ENCODE measurements around the gene BACH2.

BACH2 gene

GRCh38 chr6:89966228-89966544 lies 330.5 kb downstream of the BACH2 start:
- Histone ChIP-seq H3K27me3 (ENCODE audit: insufficient read depth, low read length) (no peaks in the 10 kb centered on the region), H3K9ac (ENCODE audit: low read depth, low read length) (no peak overlapping the region), H3K36me3 (ENCODE audit: insufficient read depth, low read depth, low read length) (no peaks in the 10 kb centered on the region), H3K9me3 (ENCODE audit: insufficient read depth, low read depth, low read length) (no peaks in the 10 kb centered on the region), H3K27ac (ENCODE audit: low read length) (no peak overlapping the region), H3K4me1 (ENCODE audit: insufficient read depth, low read length) (no peaks in the 10 kb centered on the region), H3K4me3 (ENCODE audit: low read length) (no peak overlapping the region)

DNA sequence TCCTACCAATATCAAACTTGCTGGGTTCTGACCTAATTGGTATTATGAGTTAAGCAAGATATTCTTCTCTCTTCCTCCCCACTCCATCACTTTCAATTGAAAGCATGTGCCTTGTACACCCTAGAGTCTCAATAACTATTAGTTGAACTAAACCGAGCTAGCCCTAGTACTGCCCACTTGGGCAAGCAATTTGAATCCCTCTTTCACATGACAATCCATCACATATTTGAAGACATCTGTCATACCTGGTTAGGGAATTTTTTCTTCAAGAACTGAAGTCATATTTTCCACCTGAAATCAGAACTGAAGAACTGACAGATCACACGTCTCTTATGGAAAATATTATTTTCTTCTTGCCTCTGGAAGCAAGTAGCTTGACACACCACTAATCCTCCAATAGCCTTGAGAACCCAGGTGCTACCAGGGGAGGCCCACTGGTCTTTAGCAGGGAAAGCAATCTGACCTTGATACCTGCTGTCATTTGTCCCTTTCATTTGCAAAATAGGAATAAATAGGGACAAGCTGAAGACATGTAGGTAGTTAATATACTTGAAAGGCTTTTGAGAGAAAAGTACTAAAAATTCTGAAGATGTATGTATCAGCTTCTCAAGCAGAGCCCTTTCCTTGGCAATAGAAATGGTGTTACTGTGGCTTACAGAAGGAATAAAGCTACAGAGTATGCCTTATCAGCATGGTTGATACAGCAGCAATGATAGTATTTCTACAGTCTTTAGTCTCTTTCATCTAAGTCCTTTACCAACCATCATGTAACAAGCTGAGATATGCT lies 331.0 kb downstream of the BACH2 start:
- no peak overlapping the region for H3K27ac ChIP-seq (ENCODE audit: low read length)
- H3K4me1 ChIP-seq (ENCODE audit: insufficient read depth, low read length) = no peaks in the 10 kb centered on the region
- H3K9me3 ChIP-seq (ENCODE audit: insufficient read depth, low read depth, low read length) = no peaks in the 10 kb centered on the region
- H3K27me3 ChIP-seq (ENCODE audit: insufficient read depth, low read length) = no peaks in the 10 kb centered on the region
- H3K4me3 ChIP-seq (ENCODE audit: low read length) = no peak overlapping the region
- no peak overlapping the region for H3K9ac ChIP-seq (ENCODE audit: low read depth, low read length)
- no peaks in the 10 kb centered on the region for H3K36me3 ChIP-seq (ENCODE audit: insufficient read depth, low read depth, low read length)

DNA sequence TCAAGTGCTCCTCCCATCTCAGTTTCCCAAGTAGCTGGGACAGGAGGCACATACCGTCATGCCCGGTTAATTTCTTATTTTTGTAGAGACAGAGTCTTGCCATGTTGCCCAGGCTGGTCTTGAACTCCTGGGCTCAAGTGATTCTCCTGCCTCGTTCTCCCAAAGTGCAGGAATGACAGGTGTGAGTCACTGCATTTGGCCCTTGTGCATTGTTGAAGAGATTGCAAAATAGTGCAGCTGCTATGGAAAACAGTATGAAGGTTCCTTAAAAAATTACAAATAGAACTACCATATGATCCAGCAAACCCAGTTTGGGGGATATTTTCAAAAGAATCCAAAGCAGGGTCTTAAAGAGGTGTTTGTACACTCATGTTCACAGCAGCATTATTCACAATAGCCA lies 333.3 kb downstream of the BACH2 start:
- H3K27me3 ChIP-seq (ENCODE audit: insufficient read depth, low read length) = no peaks in the 10 kb centered on the region
- H3K4me3 ChIP-seq (ENCODE audit: low read length) = no peak overlapping the region
- no peaks in the 10 kb centered on the region for H3K4me1 ChIP-seq (ENCODE audit: insufficient read depth, low read length)
- H3K9me3 ChIP-seq (ENCODE audit: insufficient read depth, low read depth, low read length) = no peaks in the 10 kb centered on the region
- H3K9ac ChIP-seq (ENCODE audit: low read depth, low read length) = no peak overlapping the region
- no peaks in the 10 kb centered on the region for H3K36me3 ChIP-seq (ENCODE audit: insufficient read depth, low read depth, low read length)
- H3K27ac ChIP-seq (ENCODE audit: low read length) = no peak overlapping the region

- no peak overlapping the region for H3K9ac ChIP-seq (ENCODE audit: low read depth, low read length)
- no peak overlapping the region for H3K4me3 ChIP-seq (ENCODE audit: low read length)
- no peaks in the 10 kb centered on the region for H3K9me3 ChIP-seq (ENCODE audit: insufficient read depth, low read depth, low read length)
- no peaks in the 10 kb centered on the region for H3K27me3 ChIP-seq (ENCODE audit: insufficient read depth, low read length)
- no peak overlapping the region for H3K27ac ChIP-seq (ENCODE audit: low read length)
- H3K36me3 ChIP-seq (ENCODE audit: insufficient read depth, low read depth, low read length) = no peaks in the 10 kb centered on the region
- H3K4me1 ChIP-seq (ENCODE audit: insufficient read depth, low read length) = no peaks in the 10 kb centered on the region
These were observed 335.2 kb downstream of the BACH2 start for GRCh38 chr6:89961481-89961880.

DNA sequence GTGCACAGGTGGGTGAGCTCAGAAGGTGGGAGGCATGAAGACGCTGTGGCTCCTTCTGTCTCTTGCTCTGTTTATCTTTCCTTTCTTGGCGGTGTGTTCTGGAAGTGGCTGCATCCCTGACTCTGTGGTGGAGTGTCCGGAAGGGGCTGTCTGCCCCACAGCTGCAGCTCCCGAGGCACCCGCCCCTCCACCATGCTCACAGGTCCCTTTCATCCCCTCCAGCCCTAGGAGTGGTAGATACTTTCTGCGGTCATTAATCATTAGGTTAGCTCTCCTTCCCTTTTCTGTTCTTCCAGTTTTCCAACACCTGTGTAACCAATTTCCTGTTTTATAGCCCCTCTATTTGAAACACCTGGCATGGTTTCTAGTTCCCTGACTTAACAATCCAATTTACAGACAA lies 336.8 kb downstream of the BACH2 start:
- Histone ChIP-seq H3K36me3 (ENCODE audit: insufficient read depth, low read depth, low read length) (no peaks in the 10 kb centered on the region), H3K27ac (ENCODE audit: low read length) (no peak overlapping the region)

GRCh38 chr6:89956182-89956581 lies 340.5 kb downstream of the BACH2 start:
- Histone ChIP-seq H3K9ac (ENCODE audit: low read depth, low read length) (no peak overlapping the region), H3K9me3 (ENCODE audit: insufficient read depth, low read depth, low read length) (no peaks in the 10 kb centered on the region), H3K4me1 (ENCODE audit: insufficient read depth, low read length) (no peaks in the 10 kb centered on the region), H3K27ac (ENCODE audit: low read length) (no peak overlapping the region), H3K27me3 (ENCODE audit: insufficient read depth, low read length) (no peaks in the 10 kb centered on the region), H3K4me3 (ENCODE audit: low read length) (no peak overlapping the region), H3K36me3 (ENCODE audit: insufficient read depth, low read depth, low read length) (no peaks in the 10 kb centered on the region)

More for the DNA sequence above, 336.8 kb downstream of the BACH2 start:
- no peaks in the 10 kb centered on the region for H3K9me3 ChIP-seq (ENCODE audit: insufficient read depth, low read depth, low read length)
- H3K9ac ChIP-seq (ENCODE audit: low read depth, low read length) = no peak overlapping the region
- H3K4me1 ChIP-seq (ENCODE audit: insufficient read depth, low read length) = no peaks in the 10 kb centered on the region
- H3K27me3 ChIP-seq (ENCODE audit: insufficient read depth, low read length) = no peaks in the 10 kb centered on the region
- no peak overlapping the region for H3K4me3 ChIP-seq (ENCODE audit: low read length)

GRCh38 chr6:89955364-89955763 lies 341.3 kb downstream of the BACH2 start:
- Histone ChIP-seq H3K9me3 (ENCODE audit: insufficient read depth, low read depth, low read length) (no peaks in the 10 kb centered on the region), H3K4me1 (ENCODE audit: insufficient read depth, low read length) (no peaks in the 10 kb centered on the region), H3K27ac (ENCODE audit: low read length) (no peak overlapping the region), H3K27me3 (ENCODE audit: insufficient read depth, low read length) (no peaks in the 10 kb centered on the region), H3K36me3 (ENCODE audit: insufficient read depth, low read depth, low read length) (no peaks in the 10 kb centered on the region), H3K9ac (ENCODE audit: low read depth, low read length) (no peak overlapping the region), H3K4me3 (ENCODE audit: low read length) (no peak overlapping the region)

- Histone ChIP-seq H3K27me3 (ENCODE audit: insufficient read depth, low read length) (no peaks in the 10 kb centered on the region), H3K36me3 (ENCODE audit: insufficient read depth, low read depth, low read length) (no peaks in the 10 kb centered on the region), H3K9ac (ENCODE audit: low read depth, low read length) (no peak overlapping the region), H3K9me3 (ENCODE audit: insufficient read depth, low read depth, low read length) (no peaks in the 10 kb centered on the region), H3K27ac (ENCODE audit: low read length) (no peak overlapping the region), H3K4me1 (ENCODE audit: insufficient read depth, low read length) (no peaks in the 10 kb centered on the region), H3K4me3 (ENCODE audit: low read length) (no peak overlapping the region)
These were observed 341.9 kb downstream of the BACH2 start for GRCh38 chr6:89954721-89955148.

GRCh38 chr6:89952686-89953085 lies 344.0 kb downstream of the BACH2 start:
- H3K27me3 ChIP-seq (ENCODE audit: insufficient read depth, low read length) = no peaks in the 10 kb centered on the region
- H3K9me3 ChIP-seq (ENCODE audit: insufficient read depth, low read depth, low read length) = no peaks in the 10 kb centered on the region
- no peak overlapping the region for H3K9ac ChIP-seq (ENCODE audit: low read depth, low read length)
- no peak overlapping the region for H3K4me3 ChIP-seq (ENCODE audit: low read length)
- no peaks in the 10 kb centered on the region for H3K4me1 ChIP-seq (ENCODE audit: insufficient read depth, low read length)
- H3K36me3 ChIP-seq (ENCODE audit: insufficient read depth, low read depth, low read length) = no peaks in the 10 kb centered on the region
- no peak overlapping the region for H3K27ac ChIP-seq (ENCODE audit: low read length)

DNA sequence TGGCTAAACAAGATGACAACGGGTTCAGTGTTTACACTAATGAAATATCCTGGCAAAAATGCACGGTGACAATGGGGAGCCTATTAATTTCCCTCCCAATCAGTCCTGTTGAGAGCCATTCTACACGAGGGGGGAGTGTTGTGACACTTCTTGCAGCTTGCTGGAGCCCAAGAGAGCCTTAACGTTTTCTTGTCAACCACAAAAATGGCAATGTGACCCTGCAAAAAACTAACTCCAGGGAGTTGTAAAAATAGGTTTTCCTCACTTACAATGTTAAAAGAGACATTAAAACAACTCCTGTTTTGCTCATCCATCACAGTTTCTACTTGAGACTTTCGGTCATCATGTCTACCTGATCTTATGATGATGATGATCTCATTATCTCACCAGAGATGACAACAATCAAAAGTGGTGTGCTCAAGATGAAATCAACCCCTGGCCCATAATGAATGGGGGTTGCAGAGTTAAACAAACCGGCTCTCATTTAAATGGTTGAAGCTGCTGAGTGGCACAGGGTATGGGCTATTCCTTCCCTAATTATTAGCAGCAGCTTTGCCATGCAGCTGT lies 344.5 kb downstream of the BACH2 start:
- Histone ChIP-seq H3K27ac (ENCODE audit: low read length) (no peak overlapping the region), H3K9me3 (ENCODE audit: insufficient read depth, low read depth, low read length) (no peaks in the 10 kb centered on the region), H3K4me1 (ENCODE audit: insufficient read depth, low read length) (no peaks in the 10 kb centered on the region), H3K4me3 (ENCODE audit: low read length) (no peak overlapping the region), H3K9ac (ENCODE audit: low read depth, low read length) (no peak overlapping the region), H3K27me3 (ENCODE audit: insufficient read depth, low read length) (no peaks in the 10 kb centered on the region), H3K36me3 (ENCODE audit: insufficient read depth, low read depth, low read length) (no peaks in the 10 kb centered on the region)

GRCh38 chr6:89951574-89952104 lies 345.0 kb downstream of the BACH2 start:
- Histone ChIP-seq H3K9ac (ENCODE audit: low read depth, low read length) (no peak overlapping the region), H3K27me3 (ENCODE audit: insufficient read depth, low read length) (no peaks in the 10 kb centered on the region)

DNA sequence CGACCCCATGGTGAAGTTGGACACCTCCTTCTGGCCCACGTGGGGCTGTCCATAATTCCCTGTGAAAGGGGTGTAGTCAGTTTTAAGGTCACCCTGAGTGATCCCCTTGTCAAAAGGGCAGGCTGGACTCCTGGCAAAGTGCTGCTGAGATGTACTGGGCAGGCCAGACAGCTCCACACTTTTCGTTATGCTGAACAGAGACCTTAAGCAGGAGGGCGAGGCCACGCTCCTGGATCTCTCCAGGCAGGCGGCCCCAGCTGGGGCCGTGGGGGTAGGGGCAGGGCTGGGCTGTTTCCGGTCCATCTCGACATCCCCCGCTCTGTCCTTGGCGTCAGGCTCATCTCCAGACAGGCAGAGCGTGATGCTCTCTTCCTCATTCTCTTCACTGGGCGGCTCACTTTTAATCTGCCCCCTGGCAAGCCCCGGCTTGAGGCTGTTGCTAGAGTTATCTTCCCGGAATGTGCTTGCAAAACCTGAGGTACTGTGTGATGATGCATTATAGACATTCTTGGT lies 345.7 kb downstream of the BACH2 start:
- no peaks in the 10 kb centered on the region for H3K27me3 ChIP-seq (ENCODE audit: insufficient read depth, low read length)
- no peaks in the 10 kb centered on the region for H3K9me3 ChIP-seq (ENCODE audit: insufficient read depth, low read depth, low read length)
- no peak overlapping the region for H3K27ac ChIP-seq (ENCODE audit: low read length)
- no peak overlapping the region for H3K4me3 ChIP-seq (ENCODE audit: low read length)
- H3K9ac ChIP-seq (ENCODE audit: low read depth, low read length) = no peak overlapping the region
- no peaks in the 10 kb centered on the region for H3K4me1 ChIP-seq (ENCODE audit: insufficient read depth, low read length)
- no peaks in the 10 kb centered on the region for H3K36me3 ChIP-seq (ENCODE audit: insufficient read depth, low read depth, low read length)

More at GRCh38 chr6:89951574-89952104, 345.0 kb downstream of the BACH2 start:
- H3K27ac ChIP-seq (ENCODE audit: low read length) = no peak overlapping the region
- no peak overlapping the region for H3K4me3 ChIP-seq (ENCODE audit: low read length)
- H3K4me1 ChIP-seq (ENCODE audit: insufficient read depth, low read length) = no peaks in the 10 kb centered on the region
- no peaks in the 10 kb centered on the region for H3K9me3 ChIP-seq (ENCODE audit: insufficient read depth, low read depth, low read length)
- H3K36me3 ChIP-seq (ENCODE audit: insufficient read depth, low read depth, low read length) = no peaks in the 10 kb centered on the region

Data from iPS-20b (cell line).